GM21528 (cell line): Measurements from ENCODE around the gene VASN.
"Not testable (repeated sequence)": the region's sequence is repeated elsewhere in the genome, so short reads cannot be mapped to it uniquely, and the experiment has no call there.

Source experiments
- ATAC-seq: cut with Tn5 transposase; IDR thresholded peaks from one replicate; pipeline ENCODE4 v1.9.1; 2021; ENCODE audit warnings: mild to moderate bottlenecking, moderate library complexity; ENCODE audit not compliant: unreplicated experiment, low FRiP score

VASN gene

GRCh38 chr16:4371357-4372000 lies at the start of gene VASN:
Gene VASN (plus strand): TSS chr16:4371848. CDS start chr16:4380878, 9,030 bp downstream.
- no peak for ATAC-seq

- no peak for ATAC-seq
These were observed 49.3 kb upstream of the VASN start for GRCh38 chr16:4322121-4323052.

GRCh38 chr16:4323071-4323844 lies 48.4 kb upstream of the VASN start:
- ATAC-seq: no peak

GRCh38 chr16:4323845-4324488 lies 47.7 kb upstream of the VASN start:
- no peak for ATAC-seq

GRCh38 chr16:4324492-4325252 lies 47.0 kb upstream of the VASN start:
- ATAC-seq: no peak

- no peak for ATAC-seq
These were observed 46.3 kb upstream of the VASN start for GRCh38 chr16:4325253-4325758.

- ATAC-seq: no peak
These were observed 44.1 kb upstream of the VASN start for GRCh38 chr16:4327386-4328045.

- ATAC-seq: no peak
These were observed 43.4 kb upstream of the VASN start for GRCh38 chr16:4328046-4328781.

- no peak for ATAC-seq
These were observed 42.6 kb upstream of the VASN start for GRCh38 chr16:4328782-4329775.

- no peak for ATAC-seq
These were observed 41.3 kb upstream of the VASN start for GRCh38 chr16:4330277-4330874.

GRCh38 chr16:4332083-4332482 lies 39.6 kb upstream of the VASN start:
- no peak for ATAC-seq

- no peak for ATAC-seq
These were observed 38.9 kb upstream of the VASN start for GRCh38 chr16:4332623-4333307.

GRCh38 chr16:4333308-4333638 lies 38.4 kb upstream of the VASN start:
- ATAC-seq: no peak

GRCh38 chr16:4333714-4334113 lies 37.9 kb upstream of the VASN start:
- ATAC-seq: not testable (repeated sequence)

GRCh38 chr16:4334724-4335495 lies 36.7 kb upstream of the VASN start:
- no peak for ATAC-seq
